Measurements from ENCODE around the gene XPOT.

- TF ChIP-seq, protein P1, sequence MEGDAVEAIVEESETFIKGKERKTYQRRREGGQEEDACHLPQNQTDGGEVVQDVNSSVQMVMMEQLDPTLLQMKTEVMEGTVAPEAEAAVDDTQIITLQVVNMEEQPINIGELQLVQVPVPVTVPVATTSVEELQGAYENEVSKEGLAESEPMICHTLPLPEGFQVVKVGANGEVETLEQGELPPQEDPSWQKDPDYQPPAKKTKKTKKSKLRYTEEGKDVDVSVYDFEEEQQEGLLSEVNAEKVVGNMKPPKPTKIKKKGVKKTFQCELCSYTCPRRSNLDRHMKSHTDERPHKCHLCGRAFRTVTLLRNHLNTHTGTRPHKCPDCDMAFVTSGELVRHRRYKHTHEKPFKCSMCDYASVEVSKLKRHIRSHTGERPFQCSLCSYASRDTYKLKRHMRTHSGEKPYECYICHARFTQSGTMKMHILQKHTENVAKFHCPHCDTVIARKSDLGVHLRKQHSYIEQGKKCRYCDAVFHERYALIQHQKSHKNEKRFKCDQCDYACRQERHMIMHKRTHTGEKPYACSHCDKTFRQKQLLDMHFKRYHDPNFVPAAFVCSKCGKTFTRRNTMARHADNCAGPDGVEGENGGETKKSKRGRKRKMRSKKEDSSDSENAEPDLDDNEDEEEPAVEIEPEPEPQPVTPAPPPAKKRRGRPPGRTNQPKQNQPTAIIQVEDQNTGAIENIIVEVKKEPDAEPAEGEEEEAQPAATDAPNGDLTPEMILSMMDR (IDR thresholded peaks at IDR 0.05) = no peak
- no peak for TF ChIP-seq POLR2A (IDR thresholded peaks at IDR 0.05)
Observed at GRCh38 chr12:64457032-64457431, 52.8 kb downstream of the XPOT start.
